ENCODE results near the gene PM20D1. TPM values are rescaled to one million over a fixed set of nuclear protein-coding genes. Genes with fewer than 3 reads are reported as not detected.
"Not testable (repeated sequence)": the region's sequence is repeated elsewhere in the genome, so short reads cannot be mapped to it uniquely, and the experiment has no call there.

Gene PM20D1
- total RNA-seq, 1 donor from 2014 or later = 0.29 TPM

DNA sequence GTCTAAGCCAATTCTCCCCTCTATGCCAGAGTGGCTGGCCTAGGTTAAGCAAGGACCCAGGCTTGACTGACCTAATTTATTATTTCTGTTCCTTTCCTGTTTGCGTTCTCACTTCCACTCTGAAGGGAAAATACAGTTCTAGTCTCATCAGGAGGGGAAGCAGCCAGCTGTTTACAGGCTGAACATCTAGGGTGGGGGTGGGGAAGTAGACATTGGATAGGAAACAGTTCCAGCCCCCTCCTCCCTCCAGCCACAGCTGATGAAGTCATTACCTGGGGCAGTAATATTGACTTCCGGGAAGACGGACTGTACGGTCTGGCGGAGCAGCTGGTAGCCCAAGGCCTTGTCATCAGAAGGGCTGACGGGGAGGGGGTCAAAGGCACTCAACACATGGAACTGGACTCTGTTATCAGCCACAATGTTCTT, 17.6 kb downstream of the PM20D1 start:
- Mint-ChIP-seq H3K9me3 (no peaks in the 10 kb centered on the region), H3K4me3 (no peak overlapping the region), H3K27me3 (ENCODE audit: insufficient read depth) (peaks cover 2% of the 10 kb centered on the region), H3K36me3 (ENCODE audit: low read depth) (no peaks in the 10 kb centered on the region), H3K4me1 (ENCODE audit: low read depth) (no peaks in the 10 kb centered on the region), H3K27ac (no peak overlapping the region)
- intact Hi-C loops (cut with micrococcal nuclease) = no loop called here
- DNase-seq (ENCODE audit: low spot score) = no peak

DNA sequence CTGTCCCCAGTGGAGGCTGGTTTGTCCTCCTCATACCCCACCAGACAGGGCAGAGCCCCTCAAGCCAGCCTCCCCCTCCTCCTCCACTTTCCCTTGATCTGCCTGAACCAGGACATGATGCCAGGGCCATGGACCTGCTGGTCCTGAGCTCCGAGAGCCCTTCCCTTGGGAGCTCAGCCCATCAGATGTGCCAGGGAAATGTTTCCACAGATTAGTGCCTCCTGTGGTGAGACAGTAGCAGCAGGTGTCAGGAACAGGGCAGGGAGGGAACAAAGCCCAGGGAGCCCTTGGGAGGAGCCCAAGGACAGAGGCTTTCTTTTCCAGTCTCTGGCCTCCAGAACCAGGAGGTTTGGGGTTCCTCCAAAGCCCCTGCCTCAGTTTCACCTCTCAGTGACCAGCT, 22.3 kb downstream of the PM20D1 start:
- DNase-seq (ENCODE audit: low spot score) = no peak
- no peaks in the 10 kb centered on the region for H3K36me3 Mint-ChIP-seq (ENCODE audit: low read depth)
- H3K9me3 Mint-ChIP-seq = no peaks in the 10 kb centered on the region
- H3K4me3 Mint-ChIP-seq = no peak overlapping the region
- intact Hi-C loops (cut with micrococcal nuclease) = no loop called here
- no peak overlapping the region for H3K27ac Mint-ChIP-seq
- peaks cover 23% of the 10 kb centered on the region for H3K4me1 Mint-ChIP-seq (ENCODE audit: low read depth)
- peaks cover 2% of the 10 kb centered on the region for H3K27me3 Mint-ChIP-seq (ENCODE audit: insufficient read depth)

DNA sequence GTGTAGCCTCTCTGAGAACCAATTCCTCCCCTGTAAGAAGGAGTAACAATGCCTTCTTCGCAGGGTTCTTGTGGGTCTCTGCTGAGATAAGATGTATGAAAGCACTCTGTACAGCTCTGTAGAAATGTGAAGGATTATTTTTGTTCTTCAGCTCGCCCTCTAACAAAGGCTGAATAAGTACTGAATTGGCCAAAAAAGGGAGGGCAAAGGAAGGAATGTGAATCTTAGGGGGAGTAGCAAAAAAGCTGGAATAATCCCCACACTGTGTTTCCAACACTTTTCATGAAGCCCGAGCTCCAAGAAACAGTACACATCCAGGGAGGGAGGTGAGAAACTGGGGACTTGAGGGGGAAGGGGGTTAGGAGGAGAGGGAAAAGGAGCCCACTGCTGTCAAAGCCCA, 22.9 kb downstream of the PM20D1 start:
- no peak overlapping the region for H3K27ac Mint-ChIP-seq
- no peaks in the 10 kb centered on the region for H3K36me3 Mint-ChIP-seq (ENCODE audit: low read depth)
- no peak overlapping the region for H3K4me3 Mint-ChIP-seq
- peaks cover 28% of the 10 kb centered on the region for H3K4me1 Mint-ChIP-seq (ENCODE audit: low read depth)
- H3K9me3 Mint-ChIP-seq = no peaks in the 10 kb centered on the region
- no peak for DNase-seq (ENCODE audit: low spot score)
- peaks cover 2% of the 10 kb centered on the region for H3K27me3 Mint-ChIP-seq (ENCODE audit: insufficient read depth)
- intact Hi-C loops (cut with micrococcal nuclease) = no loop called here

DNA sequence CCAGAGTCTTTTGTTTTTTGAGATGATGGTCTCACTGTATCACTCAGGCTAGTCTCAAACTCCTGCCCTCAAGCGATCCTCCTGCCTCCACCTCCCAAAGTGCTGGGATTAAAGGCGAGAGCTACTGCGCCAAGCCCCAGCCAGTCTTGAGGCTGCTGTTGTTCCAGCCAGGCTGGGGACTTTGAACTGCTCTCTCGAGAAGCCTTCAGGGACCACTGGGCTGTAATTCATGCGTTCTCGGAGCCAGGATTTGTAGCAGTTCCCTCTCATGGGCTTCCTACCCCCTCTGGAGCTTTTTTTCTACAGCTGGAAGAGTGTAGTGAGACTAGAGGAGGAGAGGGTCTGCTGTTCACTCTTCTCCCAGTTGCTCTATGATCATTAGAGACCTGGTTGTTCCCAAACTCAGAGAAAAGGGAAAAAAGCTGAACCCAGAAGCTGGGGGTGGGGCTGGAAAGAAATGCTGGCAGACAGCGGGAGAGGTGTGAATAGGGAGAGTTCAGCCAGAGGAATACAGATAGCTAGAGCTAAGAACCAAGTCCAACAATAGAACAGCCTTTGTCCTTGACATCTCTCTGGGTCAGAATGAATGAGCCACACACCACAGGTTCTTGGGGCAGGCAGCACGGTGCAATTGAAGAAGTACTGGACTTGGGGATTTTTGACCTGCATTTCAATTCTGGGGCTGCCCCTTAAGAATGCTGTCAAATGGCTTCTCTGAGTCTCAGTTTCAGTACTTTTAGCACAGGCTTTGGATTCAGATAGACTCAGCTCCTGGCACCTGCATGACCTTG, 23.7 kb downstream of the PM20D1 start:
- Mint-ChIP-seq H3K9me3 (no peaks in the 10 kb centered on the region), H3K27ac (no peak overlapping the region), H3K36me3 (ENCODE audit: low read depth) (no peaks in the 10 kb centered on the region), H3K4me1 (ENCODE audit: low read depth) (peaks cover 29% of the 10 kb centered on the region), H3K4me3 (no peak overlapping the region), H3K27me3 (ENCODE audit: insufficient read depth) (peaks cover 2% of the 10 kb centered on the region)
- DNase-seq (ENCODE audit: low spot score) = no peak
- intact Hi-C loops (cut with micrococcal nuclease) = no loop called here

DNA sequence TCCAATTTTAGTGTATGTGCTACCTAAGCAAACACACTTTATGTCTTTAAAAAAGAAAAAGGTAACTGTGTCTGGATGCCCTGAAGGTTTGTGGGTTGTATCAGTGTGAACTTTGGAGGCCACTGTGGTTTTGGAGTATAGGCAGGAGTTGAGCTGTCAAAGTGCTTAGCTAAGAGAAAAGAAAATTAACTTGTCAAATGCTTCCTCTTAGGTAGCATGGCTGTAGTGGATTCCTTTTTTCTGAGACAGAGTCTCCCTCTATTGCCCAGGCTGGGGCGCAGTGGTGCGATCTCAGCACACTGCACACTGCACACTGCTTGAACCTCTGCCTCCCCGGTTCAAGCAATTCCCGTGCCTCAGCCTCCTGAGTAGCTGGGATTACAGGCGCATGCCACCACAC, 25.8 kb downstream of the PM20D1 start:
- Mint-ChIP-seq H3K27me3 (ENCODE audit: insufficient read depth) (peaks cover 2% of the 10 kb centered on the region), H3K4me1 (ENCODE audit: low read depth) (peaks cover 29% of the 10 kb centered on the region), H3K36me3 (ENCODE audit: low read depth) (no peaks in the 10 kb centered on the region), H3K27ac (no peak overlapping the region), H3K9me3 (no peaks in the 10 kb centered on the region), H3K4me3 (no peak overlapping the region)
- DNase-seq (ENCODE audit: low spot score) = no peak
- intact Hi-C loops (cut with micrococcal nuclease) = no loop called here

DNA sequence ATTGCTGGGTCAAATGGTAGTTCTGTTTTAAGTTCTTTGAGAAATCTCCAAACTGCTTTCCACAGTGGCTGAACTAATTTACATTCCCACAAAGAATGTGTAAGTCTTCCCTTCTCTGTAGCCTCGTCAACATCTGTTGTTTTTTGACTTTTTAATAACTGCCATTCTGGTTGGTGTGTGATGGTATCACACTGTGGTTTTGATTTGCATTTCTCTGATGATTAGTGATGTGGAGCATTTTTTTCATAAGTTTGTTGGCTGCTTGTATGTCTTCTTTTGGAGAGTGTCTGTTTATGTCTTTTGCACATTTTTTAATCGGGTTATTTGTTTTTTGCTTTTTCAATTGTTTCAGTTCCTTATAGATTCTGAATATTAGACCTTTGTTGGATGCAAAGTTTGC, 26.7 kb downstream of the PM20D1 start:
- DNase-seq (ENCODE audit: low spot score); H3K27me3 Mint-ChIP-seq (ENCODE audit: insufficient read depth); H3K36me3 Mint-ChIP-seq (ENCODE audit: low read depth); intact Hi-C loops (cut with micrococcal nuclease); H3K9me3 Mint-ChIP-seq: not testable (repeated sequence)
- Mint-ChIP-seq H3K4me3 (peak overlapping the region; percentile 23), H3K27ac (peak overlapping the region; percentile 57), H3K4me1 (ENCODE audit: low read depth) (peaks cover 29% of the 10 kb centered on the region)

DNA sequence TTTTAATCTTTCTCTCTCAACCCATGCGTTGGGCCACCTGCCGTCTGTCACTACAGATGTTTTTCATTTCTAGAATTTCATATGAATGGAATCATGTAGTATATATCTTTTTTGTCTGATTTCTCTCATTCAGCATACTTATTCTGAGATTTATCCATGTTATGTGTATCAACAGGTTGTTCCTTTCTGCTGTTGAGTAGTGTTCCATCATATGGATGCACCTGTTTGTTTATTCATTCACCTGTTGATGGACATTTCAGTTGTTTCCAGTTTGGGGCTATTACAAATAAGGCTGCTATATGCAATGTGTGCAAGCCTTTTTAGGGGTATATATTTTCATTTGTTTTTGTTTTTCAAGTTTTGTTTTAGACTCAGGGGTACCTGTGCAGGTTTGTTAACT, 27.5 kb downstream of the PM20D1 start:
- Mint-ChIP-seq H3K4me1 (ENCODE audit: low read depth) (peaks cover 29% of the 10 kb centered on the region), H3K4me3 (no peak overlapping the region), H3K27ac (no peak overlapping the region), H3K27me3 (ENCODE audit: insufficient read depth) (peaks cover 2% of the 10 kb centered on the region), H3K9me3 (no peaks in the 10 kb centered on the region), H3K36me3 (ENCODE audit: low read depth) (no peaks in the 10 kb centered on the region)
- no peak for DNase-seq (ENCODE audit: low spot score)
- intact Hi-C loops (cut with micrococcal nuclease) = no loop called here

DNA sequence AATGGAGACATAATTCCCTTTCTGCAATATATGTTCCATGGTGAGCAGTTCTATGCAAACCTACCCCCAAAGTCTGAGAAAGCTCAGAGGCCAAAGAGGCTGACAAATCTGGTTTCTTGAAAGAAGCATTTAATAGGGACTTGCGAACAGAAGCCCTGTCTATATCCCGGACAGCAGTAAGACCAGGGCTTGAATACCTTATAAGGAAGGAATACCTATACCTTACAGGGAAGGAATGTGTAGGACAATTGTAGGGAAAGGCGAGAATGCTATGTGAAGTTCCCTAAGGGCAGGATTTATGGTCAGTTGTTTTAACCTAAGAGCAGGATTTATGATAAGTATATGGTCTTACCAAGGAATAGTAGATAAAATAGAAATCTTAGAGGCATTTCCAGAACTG, 31.9 kb downstream of the PM20D1 start:
- no peak overlapping the region for H3K27ac Mint-ChIP-seq
- no peak overlapping the region for H3K4me3 Mint-ChIP-seq
- no peaks in the 10 kb centered on the region for H3K36me3 Mint-ChIP-seq (ENCODE audit: low read depth)
- H3K9me3 Mint-ChIP-seq = no peaks in the 10 kb centered on the region
- no peak for DNase-seq (ENCODE audit: low spot score)
- H3K4me1 Mint-ChIP-seq (ENCODE audit: low read depth) = peaks cover 21% of the 10 kb centered on the region
- peaks cover 7% of the 10 kb centered on the region for H3K27me3 Mint-ChIP-seq (ENCODE audit: insufficient read depth)
- intact Hi-C loops (cut with micrococcal nuclease) = no loop called here

DNA sequence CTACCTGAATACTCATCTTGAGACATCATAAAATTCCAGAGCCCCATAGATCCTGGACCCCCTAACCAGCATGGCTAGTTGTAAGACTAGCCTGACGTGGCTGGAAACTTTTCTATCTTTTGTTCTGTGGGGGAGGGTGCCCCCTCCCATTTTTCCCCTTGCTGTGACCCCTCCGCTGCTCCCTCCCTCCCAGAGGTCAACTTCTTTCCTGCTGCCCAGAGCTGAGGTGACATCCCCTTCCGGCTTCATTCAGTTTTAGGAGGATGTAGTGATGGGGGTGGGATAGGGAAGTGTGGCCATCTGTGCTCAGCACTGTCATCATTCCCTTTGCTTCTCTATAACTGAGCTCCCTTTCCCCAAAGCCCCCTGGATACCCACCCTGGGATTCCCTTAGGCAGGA, 32.6 kb downstream of the PM20D1 start:
- Mint-ChIP-seq H3K27ac (no peak overlapping the region), H3K36me3 (ENCODE audit: low read depth) (no peaks in the 10 kb centered on the region), H3K9me3 (no peaks in the 10 kb centered on the region), H3K4me1 (ENCODE audit: low read depth) (peaks cover 18% of the 10 kb centered on the region), H3K4me3 (no peak overlapping the region), H3K27me3 (ENCODE audit: insufficient read depth) (peaks cover 7% of the 10 kb centered on the region)
- no peak for DNase-seq (ENCODE audit: low spot score)
- intact Hi-C loops (cut with micrococcal nuclease) = no loop called here

DNA sequence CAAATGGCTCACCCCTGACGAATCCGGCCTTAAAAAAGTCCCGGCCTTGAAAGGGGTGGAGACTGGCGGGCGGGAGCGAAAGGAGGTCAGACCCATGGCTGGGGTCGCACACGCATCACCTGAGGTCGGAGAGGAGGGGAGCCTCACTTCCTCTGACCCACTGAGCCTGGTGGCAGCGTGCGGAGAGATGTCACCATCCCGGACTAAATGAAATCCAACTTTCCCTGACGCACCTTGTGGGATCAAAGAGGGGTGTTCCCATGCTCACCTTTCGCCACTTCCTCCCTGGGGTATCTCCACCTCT, 36.2 kb downstream of the PM20D1 start:
- Mint-ChIP-seq H3K27me3 (ENCODE audit: insufficient read depth) (peaks cover 7% of the 10 kb centered on the region), H3K36me3 (ENCODE audit: low read depth) (peaks cover 13% of the 10 kb centered on the region), H3K9me3 (no peaks in the 10 kb centered on the region), H3K27ac (peak overlapping the region; percentile 85), H3K4me1 (ENCODE audit: low read depth) (peaks cover 43% of the 10 kb centered on the region), H3K4me3 (peak overlapping the region; percentile 94)
- peak; percentile 7 for DNase-seq (ENCODE audit: low spot score)
- intact Hi-C loops (cut with micrococcal nuclease) = loop anchor here (1.0 kb wide), 6 partner anchors 8 to 181 kb away; partner anchors contain the start of genes ELK4, NUCKS1, PM20D1 and RAB29

DNA sequence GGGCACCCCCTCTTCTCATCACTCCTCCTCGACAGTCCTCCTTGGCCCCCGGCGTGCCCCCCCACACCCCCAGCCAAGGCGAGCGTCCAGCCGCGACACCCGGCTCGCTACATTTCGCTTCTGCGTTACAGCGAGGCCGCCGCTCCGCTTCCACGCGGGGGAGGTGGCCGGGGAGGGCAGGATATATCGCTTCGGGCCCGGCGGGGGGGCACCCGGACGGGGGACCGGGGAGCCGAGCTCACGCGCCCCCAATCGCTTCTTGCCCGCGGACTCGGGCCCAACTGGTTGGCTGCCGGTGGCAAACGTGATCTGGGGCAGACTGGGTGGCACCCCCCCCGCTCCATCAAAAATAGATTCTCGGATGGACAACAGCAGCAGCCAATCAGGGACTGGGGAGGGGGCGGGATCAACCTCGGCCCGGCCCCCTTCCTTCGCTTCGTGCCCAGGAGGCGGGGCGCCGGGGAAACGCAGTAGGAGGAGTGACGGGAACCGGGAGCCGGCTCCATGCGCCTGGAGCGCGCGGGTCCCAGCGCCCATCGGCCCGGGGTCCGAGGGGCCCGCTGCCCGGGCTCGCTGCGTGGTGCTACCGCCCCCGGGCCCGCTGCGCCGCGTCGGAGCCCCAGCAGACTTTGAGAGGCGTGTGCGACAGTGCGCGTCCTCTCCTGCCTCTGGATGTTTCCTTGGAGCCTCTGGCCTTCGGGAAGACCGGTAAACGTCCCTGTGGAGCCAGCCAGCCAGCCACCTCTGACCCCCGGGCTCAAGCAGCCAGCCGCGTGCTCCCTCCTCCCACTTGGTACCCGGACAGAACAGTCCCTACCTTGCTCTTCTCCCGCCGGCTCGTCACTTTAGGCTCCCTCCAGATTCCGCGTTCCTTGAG, 36.8 kb downstream of the PM20D1 start, which contains the start of gene SLC41A1:
TSS of gene SLC41A1 (minus strand) at position 321 of the 877 bp plus-strand sequence. CDS start 2,757 bp downstream, outside the sequence.
- H3K9me3 Mint-ChIP-seq = no peaks in the 10 kb centered on the region
- intact Hi-C loops (cut with micrococcal nuclease) = loop anchor here (1.0 kb wide), 6 partner anchors 8 to 181 kb away; partner anchors contain the start of genes ELK4, NUCKS1, PM20D1 and RAB29
- peak; percentile 81 for DNase-seq (ENCODE audit: low spot score)
- peak within 1 kb of the TSS; percentile 85 for H3K27ac Mint-ChIP-seq
- peaks cover 49% of the 10 kb centered on the region for H3K4me1 Mint-ChIP-seq (ENCODE audit: low read depth)
- H3K36me3 Mint-ChIP-seq (ENCODE audit: low read depth) = peaks cover 19% of the 10 kb centered on the region
- peak within 1 kb of the TSS; percentile 94 for H3K4me3 Mint-ChIP-seq
- peaks cover 7% of the 10 kb centered on the region for H3K27me3 Mint-ChIP-seq (ENCODE audit: insufficient read depth)

DNA sequence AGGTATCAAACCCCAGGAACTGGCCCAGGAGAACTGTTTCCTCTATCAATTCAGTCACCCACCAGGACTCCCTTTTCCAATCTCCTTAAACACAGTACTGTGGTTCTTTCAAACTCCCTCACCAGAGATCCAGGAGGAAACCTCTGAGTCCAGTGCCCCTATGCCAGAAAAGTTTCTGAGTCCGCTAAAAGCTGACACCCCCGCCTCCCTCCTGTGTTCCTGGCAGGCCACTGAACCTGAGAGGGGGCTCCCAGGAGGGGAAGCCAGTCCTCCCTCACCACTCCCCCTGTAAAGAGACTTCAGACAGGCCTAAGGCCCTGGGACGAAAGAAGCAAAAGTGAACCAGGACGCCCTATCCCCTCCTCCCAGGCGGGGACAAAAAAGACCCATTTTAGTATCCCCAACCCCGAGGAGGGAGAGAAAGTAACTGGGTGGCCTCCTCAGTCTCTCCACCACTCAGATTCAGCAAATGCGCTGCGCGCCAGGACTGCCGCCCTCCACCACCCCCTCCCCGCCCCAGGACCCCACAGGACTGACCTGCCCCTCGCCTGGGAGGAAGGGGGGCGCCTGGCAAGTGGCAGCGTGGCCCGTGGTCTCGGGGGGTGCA, 37.6 kb downstream of the PM20D1 start:
- Mint-ChIP-seq H3K9me3 (no peaks in the 10 kb centered on the region), H3K4me1 (ENCODE audit: low read depth) (peaks cover 50% of the 10 kb centered on the region), H3K27ac (peak overlapping the region; percentile 62), H3K4me3 (peak overlapping the region; percentile 94), H3K27me3 (ENCODE audit: insufficient read depth) (peaks cover 5% of the 10 kb centered on the region), H3K36me3 (ENCODE audit: low read depth) (peaks cover 21% of the 10 kb centered on the region)
- peak; percentile 8 for DNase-seq (ENCODE audit: low spot score)
- intact Hi-C loops (cut with micrococcal nuclease) = no loop called here

DNA sequence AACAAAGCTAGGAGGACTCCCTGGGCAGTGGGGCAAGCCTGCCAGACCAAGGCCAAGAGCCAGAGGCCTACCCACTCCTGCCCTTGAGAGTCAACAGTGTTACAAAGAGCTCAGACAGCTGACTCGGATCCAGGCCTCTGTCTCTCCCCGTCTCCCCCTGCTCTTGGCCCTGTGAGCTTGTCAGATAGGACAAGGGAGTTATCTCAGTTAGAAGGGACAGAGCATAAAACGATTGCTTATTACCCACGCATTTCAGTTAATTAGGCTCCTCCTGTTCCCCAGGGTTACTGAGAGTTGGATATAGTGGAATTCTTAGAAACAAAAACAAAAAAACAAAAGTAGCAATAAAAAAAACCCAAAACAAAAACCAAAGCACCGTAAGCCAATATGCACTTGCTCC, 38.3 kb downstream of the PM20D1 start:
- Mint-ChIP-seq H3K36me3 (ENCODE audit: low read depth) (peaks cover 22% of the 10 kb centered on the region), H3K27me3 (ENCODE audit: insufficient read depth) (peaks cover 5% of the 10 kb centered on the region), H3K4me3 (peak overlapping the region; percentile 94), H3K27ac (peak overlapping the region; percentile 57), H3K9me3 (no peaks in the 10 kb centered on the region), H3K4me1 (ENCODE audit: low read depth) (peaks cover 58% of the 10 kb centered on the region)
- intact Hi-C loops (cut with micrococcal nuclease) = no loop called here
- DNase-seq (ENCODE audit: low spot score) = no peak
